Mesendoderm (in vitro differentiated cells): ENCODE measurements around the gene UBE2K.

ENCODE experiments used
- DNase-seq: peaks from one replicate; pipeline ENCODE4 v3.0.0; 2013
- H2AK5ac ChIP-seq: 2 replicates; pipeline ENCODE4 v1.6.1; 2013; ENCODE audit warnings: low read length, inconsistent platforms
- H2BK120ac ChIP-seq: 2 replicates; pipeline ENCODE4 v1.6.1; 2013; ENCODE audit warnings: low read depth, mild to moderate bottlenecking, low read length, moderate library complexity, mixed read lengths
- H2BK15ac ChIP-seq: replicated peaks from 2 replicates; pipeline ENCODE4 v1.6.1; 2013; ENCODE audit warnings: low read depth, mild to moderate bottlenecking, moderate library complexity
- H2BK5ac ChIP-seq: 2 replicates; pipeline ENCODE4 v1.6.1; 2013; ENCODE audit warnings: low read length, inconsistent platforms
- H3K18ac ChIP-seq: 2 replicates; pipeline ENCODE4 v1.6.1; 2013; ENCODE audit warnings: mild to moderate bottlenecking, low read length, mixed read lengths
- H3K23ac ChIP-seq: one replicate; pipeline ENCODE4 v1.6.1; 2013; ENCODE audit warnings: low read length
- H3K27ac ChIP-seq: 2 replicates; pipeline ENCODE4 v1.5.1; 2013; ENCODE audit warnings: low read depth, mild to moderate bottlenecking, inconsistent platforms, low read length, moderate library complexity
- H3K27me3 ChIP-seq: 2 replicates; pipeline ENCODE4 v1.6.1; 2013; ENCODE audit warnings: low read length, control low read depth, mild to moderate bottlenecking, inconsistent platforms; ENCODE audit not compliant: insufficient read depth, poor library complexity
- H3K36me3 ChIP-seq: 2 replicates; pipeline ENCODE4 v1.6.1; 2013; ENCODE audit warnings: low read length, inconsistent platforms; ENCODE audit not compliant: control insufficient read depth, insufficient read depth
- H3K4ac ChIP-seq: one replicate; pipeline ENCODE4 v1.6.1; 2013; ENCODE audit warnings: low read depth, mild to moderate bottlenecking, low read length, moderate library complexity
- H3K4me1 ChIP-seq: 2 replicates; pipeline ENCODE4 v1.6.1; 2013; ENCODE audit warnings: low read depth, low read length, inconsistent platforms; ENCODE audit not compliant: control insufficient read depth
- H3K4me2 ChIP-seq: 2 replicates; pipeline ENCODE4 v1.6.1; 2013; ENCODE audit warnings: low read length
- H3K4me3 ChIP-seq: 2 replicates; pipeline ENCODE4 v1.5.1; 2013; ENCODE audit warnings: mild to moderate bottlenecking, low read length
- H3K56ac ChIP-seq: one replicate; pipeline ENCODE4 v1.6.1; 2013; ENCODE audit warnings: low read length
- H3K79me1 ChIP-seq: 2 replicates; pipeline ENCODE4 v1.6.1; 2013; ENCODE audit warnings: low read length, inconsistent platforms
- H3K79me2 ChIP-seq: 2 replicates; pipeline ENCODE4 v1.6.1; 2013; ENCODE audit warnings: mild to moderate bottlenecking, low read length; ENCODE audit not compliant: control insufficient read depth, insufficient read depth
- H3K9ac ChIP-seq: 2 replicates; pipeline ENCODE4 v1.6.1; 2013; ENCODE audit warnings: low read length, inconsistent platforms
- H4K5ac ChIP-seq: one replicate; pipeline ENCODE4 v1.6.1; 2013; ENCODE audit warnings: low read length
- H4K8ac ChIP-seq: one replicate; pipeline ENCODE4 v1.6.1; 2013; ENCODE audit warnings: low read depth, mild to moderate bottlenecking, control low read depth, low read length, moderate library complexity
- WGBS: extraction: QIAGEN DNeasy Blood & Tissue Kit; methylation state at CpG from one replicate; pipeline ENCODE4 v1.1.7; 2013; ENCODE audit warnings: low lambda C conversion rate, missing lambda C conversion rate; ENCODE audit not compliant: insufficient coverage; ENCODE audit errors: extremely low coverage; 5-methylcytosine and 5-hydroxymethylcytosine counted together

The UBE2K gene

GRCh38 chr4:39706334-39706733 lies 8.4 kb downstream of the UBE2K start:
- H2BK120ac ChIP-seq: no peak overlapping the region
- H3K36me3 ChIP-seq: no peaks in the 10 kb centered on the region
- H3K23ac ChIP-seq: no peak overlapping the region
- H4K5ac ChIP-seq: no peak overlapping the region
- H3K9ac ChIP-seq: no peak overlapping the region
- H3K18ac ChIP-seq: no peak overlapping the region
- no peak overlapping the region for H3K56ac ChIP-seq
- no peaks in the 10 kb centered on the region for H3K27me3 ChIP-seq
- no peak overlapping the region for H2BK15ac ChIP-seq
- no peak overlapping the region for H3K4ac ChIP-seq
- H3K79me2 ChIP-seq: peaks cover 77% of the 10 kb centered on the region
- no peak overlapping the region for H3K4me3 ChIP-seq
- H3K27ac ChIP-seq: peak overlapping the region; percentile 51
- peaks cover 1% of the 10 kb centered on the region for H3K79me1 ChIP-seq
- DNase-seq: peak; percentile 55
- no peak overlapping the region for H2AK5ac ChIP-seq
- no peak overlapping the region for H4K8ac ChIP-seq
- no peak overlapping the region for H2BK5ac ChIP-seq
- H3K4me2 ChIP-seq: no peak overlapping the region
- WGBS: no CpG with 5 or more reads among the region's 6 CpGs
- H3K4me1 ChIP-seq: no peaks in the 10 kb centered on the region

GRCh38 chr4:39706741-39707511 lies 9.0 kb downstream of the UBE2K start:
- no peak overlapping the region for H2AK5ac ChIP-seq
- no peak overlapping the region for H3K4me2 ChIP-seq
- no peak overlapping the region for H4K8ac ChIP-seq
- no peak overlapping the region for H2BK120ac ChIP-seq
- H3K18ac ChIP-seq: no peak overlapping the region
- no peak overlapping the region for H3K56ac ChIP-seq
- H3K9ac ChIP-seq: no peak overlapping the region
- H3K79me1 ChIP-seq: peaks cover 1% of the 10 kb centered on the region
- no peaks in the 10 kb centered on the region for H3K36me3 ChIP-seq
- no peak overlapping the region for H3K23ac ChIP-seq
- H3K4me1 ChIP-seq: no peaks in the 10 kb centered on the region
- H3K4me3 ChIP-seq: no peak overlapping the region
- no peak overlapping the region for H2BK5ac ChIP-seq
- H3K79me2 ChIP-seq: peaks cover 77% of the 10 kb centered on the region
- H2BK15ac ChIP-seq: no peak overlapping the region
- H3K27ac ChIP-seq: peak overlapping the region; percentile 51
- WGBS: no CpG with 5 or more reads among the region's 11 CpGs
- no peak overlapping the region for H3K4ac ChIP-seq
- H4K5ac ChIP-seq: no peak overlapping the region
- DNase-seq: peak; percentile 85
- no peaks in the 10 kb centered on the region for H3K27me3 ChIP-seq

- Histone ChIP-seq H4K8ac (no peak overlapping the region), H2AK5ac (no peak overlapping the region), H4K5ac (no peak overlapping the region), H3K4me3 (no peak overlapping the region), H3K23ac (no peak overlapping the region), H2BK120ac (no peak overlapping the region), H3K4me1 (no peaks in the 10 kb centered on the region), H2BK5ac (no peak overlapping the region), H3K4me2 (no peak overlapping the region), H2BK15ac (no peak overlapping the region), H3K18ac (no peak overlapping the region), H3K4ac (no peak overlapping the region), H3K36me3 (no peaks in the 10 kb centered on the region), H3K27me3 (no peaks in the 10 kb centered on the region), H3K27ac (no peak overlapping the region), H3K56ac (no peak overlapping the region), H3K79me2 (peaks cover 72% of the 10 kb centered on the region), H3K79me1 (peaks cover 4% of the 10 kb centered on the region), H3K9ac (no peak overlapping the region)
- DNase-seq: no peak
- no CpG with 5 or more reads among the region's 3 CpGs for WGBS
Observed at GRCh38 chr4:39710098-39710896, 12.4 kb downstream of the UBE2K start.

- Histone ChIP-seq H3K4ac (no peak overlapping the region), H3K79me2 (peaks cover 71% of the 10 kb centered on the region), H3K79me1 (peaks cover 4% of the 10 kb centered on the region), H4K5ac (no peak overlapping the region), H3K4me1 (no peaks in the 10 kb centered on the region), H3K4me3 (no peak overlapping the region), H3K27ac (no peak overlapping the region), H3K4me2 (no peak overlapping the region), H2BK15ac (no peak overlapping the region), H3K18ac (no peak overlapping the region), H4K8ac (no peak overlapping the region), H2BK120ac (no peak overlapping the region), H3K9ac (no peak overlapping the region), H2AK5ac (no peak overlapping the region), H3K56ac (no peak overlapping the region), H3K36me3 (no peaks in the 10 kb centered on the region), H3K27me3 (no peaks in the 10 kb centered on the region), H3K23ac (no peak overlapping the region), H2BK5ac (no peak overlapping the region)
- DNase-seq: no peak
- WGBS: no CpG with 5 or more reads among the region's 17 CpGs
Observed at GRCh38 chr4:39712819-39713607, 15.1 kb downstream of the UBE2K start.

- DNase-seq: no peak
- H3K36me3 ChIP-seq: no peaks in the 10 kb centered on the region
Observed at GRCh38 chr4:39713691-39714090, 15.8 kb downstream of the UBE2K start.

More at GRCh38 chr4:39713691-39714090, 15.8 kb downstream of the UBE2K start:
- H3K4me1 ChIP-seq: no peaks in the 10 kb centered on the region
- H2BK15ac ChIP-seq: no peak overlapping the region
- H3K27me3 ChIP-seq: no peaks in the 10 kb centered on the region
- H3K4me2 ChIP-seq: no peak overlapping the region
- no peak overlapping the region for H3K9ac ChIP-seq
- H3K27ac ChIP-seq: no peak overlapping the region
- H3K23ac ChIP-seq: no peak overlapping the region
- H3K4ac ChIP-seq: no peak overlapping the region
- peaks cover 4% of the 10 kb centered on the region for H3K79me1 ChIP-seq
- no peak overlapping the region for H4K8ac ChIP-seq
- no peak overlapping the region for H4K5ac ChIP-seq
- no peak overlapping the region for H3K18ac ChIP-seq
- H2BK120ac ChIP-seq: no peak overlapping the region
- H2BK5ac ChIP-seq: no peak overlapping the region
- peaks cover 72% of the 10 kb centered on the region for H3K79me2 ChIP-seq
- H3K4me3 ChIP-seq: no peak overlapping the region
- no peak overlapping the region for H2AK5ac ChIP-seq
- no CpG with 5 or more reads among the region's 1 CpG for WGBS
- H3K56ac ChIP-seq: no peak overlapping the region
